ENCODE measurements around the gene SMCR8. TPM values are rescaled to one million over a fixed set of nuclear protein-coding genes. Genes with fewer than 3 reads are reported as not detected.
"Not testable (repeated sequence)": the region's sequence is repeated elsewhere in the genome, so short reads cannot be mapped to it uniquely, and the experiment has no call there.

The SMCR8 gene
- total RNA-seq, 1 donor from 2014 or later, result 17.7 TPM

DNA sequence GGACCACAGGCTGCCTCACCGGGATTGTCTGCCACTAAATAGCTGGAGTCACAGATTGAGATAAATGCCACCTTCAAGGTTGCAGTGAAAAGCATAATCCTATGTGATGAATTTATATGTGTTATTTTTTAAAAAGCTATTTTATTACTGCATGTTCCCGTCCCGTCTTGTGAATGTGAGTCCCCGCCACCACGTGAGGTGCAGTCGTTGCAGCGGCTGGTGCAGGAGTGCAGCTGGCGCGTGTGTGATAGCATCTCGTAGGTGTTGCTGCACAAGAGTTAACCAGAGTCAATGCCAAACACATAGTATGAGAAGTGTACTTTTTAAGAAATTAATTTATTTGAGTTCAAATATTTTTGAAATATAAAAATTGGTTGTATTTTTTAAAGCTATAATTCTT is 12.5 kb downstream of the SMCR8 start:
- Mint-ChIP-seq H3K9me3 (ENCODE audit: low read depth) (no peaks in the 10 kb centered on the region), H3K27me3 (no peaks in the 10 kb centered on the region), H3K27ac (peak overlapping the region; percentile 80), H3K4me3 (ENCODE audit: low read depth) (no peak overlapping the region), H3K36me3 (ENCODE audit: insufficient read depth) (peaks cover 14% of the 10 kb centered on the region), H3K4me1 (ENCODE audit: low read depth) (no peaks in the 10 kb centered on the region)
- TF ChIP-seq, protein P1, sequence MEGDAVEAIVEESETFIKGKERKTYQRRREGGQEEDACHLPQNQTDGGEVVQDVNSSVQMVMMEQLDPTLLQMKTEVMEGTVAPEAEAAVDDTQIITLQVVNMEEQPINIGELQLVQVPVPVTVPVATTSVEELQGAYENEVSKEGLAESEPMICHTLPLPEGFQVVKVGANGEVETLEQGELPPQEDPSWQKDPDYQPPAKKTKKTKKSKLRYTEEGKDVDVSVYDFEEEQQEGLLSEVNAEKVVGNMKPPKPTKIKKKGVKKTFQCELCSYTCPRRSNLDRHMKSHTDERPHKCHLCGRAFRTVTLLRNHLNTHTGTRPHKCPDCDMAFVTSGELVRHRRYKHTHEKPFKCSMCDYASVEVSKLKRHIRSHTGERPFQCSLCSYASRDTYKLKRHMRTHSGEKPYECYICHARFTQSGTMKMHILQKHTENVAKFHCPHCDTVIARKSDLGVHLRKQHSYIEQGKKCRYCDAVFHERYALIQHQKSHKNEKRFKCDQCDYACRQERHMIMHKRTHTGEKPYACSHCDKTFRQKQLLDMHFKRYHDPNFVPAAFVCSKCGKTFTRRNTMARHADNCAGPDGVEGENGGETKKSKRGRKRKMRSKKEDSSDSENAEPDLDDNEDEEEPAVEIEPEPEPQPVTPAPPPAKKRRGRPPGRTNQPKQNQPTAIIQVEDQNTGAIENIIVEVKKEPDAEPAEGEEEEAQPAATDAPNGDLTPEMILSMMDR (IDR thresholded peaks at IDR 0.05; ENCODE audit: unreplicated experiment), result no peak
- DNase-seq (ENCODE audit: low spot score, unreplicated experiment), result no peak

DNA sequence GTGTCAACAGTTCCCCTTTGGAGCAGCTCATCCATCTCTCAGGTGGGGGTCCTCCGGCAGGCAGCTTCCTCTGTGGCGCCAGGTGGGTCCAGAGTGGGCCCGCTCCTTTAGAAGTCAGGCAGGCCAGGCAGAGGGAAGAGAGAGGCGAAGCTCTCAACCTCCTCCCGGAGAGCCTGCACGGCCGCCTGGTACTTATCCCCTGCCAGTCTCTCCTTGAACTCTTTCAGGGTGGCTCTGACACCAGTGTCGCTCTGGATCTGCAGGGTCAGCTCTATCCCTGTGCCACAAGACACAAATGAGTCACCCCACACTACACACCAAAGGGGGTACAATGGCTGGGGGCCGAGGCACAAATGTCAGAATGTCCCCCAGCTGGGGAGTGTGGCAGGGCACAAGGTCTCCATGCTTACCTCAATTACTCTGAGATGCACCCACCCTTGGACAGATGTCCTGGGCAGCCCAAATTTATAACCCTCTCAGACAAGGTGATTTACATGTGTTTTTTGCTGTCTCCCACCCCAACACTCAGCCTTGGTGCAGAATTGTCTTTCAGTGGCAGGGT is 13.6 kb downstream of the SMCR8 start:
- no peaks in the 10 kb centered on the region for H3K4me1 Mint-ChIP-seq (ENCODE audit: low read depth)
- H3K27ac Mint-ChIP-seq, result no peak overlapping the region
- peaks cover 14% of the 10 kb centered on the region for H3K36me3 Mint-ChIP-seq (ENCODE audit: insufficient read depth)
- DNase-seq (ENCODE audit: low spot score, unreplicated experiment), result no peak
- TF ChIP-seq, protein P1 (IDR thresholded peaks at IDR 0.05; ENCODE audit: unreplicated experiment), result no peak
- no peaks in the 10 kb centered on the region for H3K9me3 Mint-ChIP-seq (ENCODE audit: low read depth)
- H3K27me3 Mint-ChIP-seq, result no peaks in the 10 kb centered on the region
- H3K4me3 Mint-ChIP-seq (ENCODE audit: low read depth), result no peak overlapping the region

DNA sequence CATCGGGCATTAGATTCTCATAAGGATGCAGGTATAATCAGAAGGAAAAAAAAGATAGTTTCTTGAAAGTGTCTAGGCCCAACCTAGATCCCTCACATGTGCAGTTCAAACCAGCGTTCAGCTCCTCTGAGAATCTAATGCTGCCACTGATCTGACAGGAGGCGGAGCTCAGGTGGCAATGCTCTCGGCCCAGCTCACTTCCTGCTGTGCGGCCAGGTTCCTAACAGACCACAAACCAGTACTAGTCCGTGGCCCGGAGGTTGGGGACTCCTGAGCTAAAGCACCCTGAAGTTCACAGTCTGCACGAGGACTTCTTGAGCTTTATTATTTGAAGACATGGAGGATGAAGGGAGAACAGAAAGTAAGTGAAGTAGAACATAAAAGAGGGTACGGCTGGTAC is 16.8 kb downstream of the SMCR8 start:
- DNase-seq (ENCODE audit: low spot score, unreplicated experiment), result no peak
- Mint-ChIP-seq H3K27ac (no peak overlapping the region), H3K36me3 (ENCODE audit: insufficient read depth) (peaks cover 10% of the 10 kb centered on the region), H3K9me3 (ENCODE audit: low read depth) (no peaks in the 10 kb centered on the region), H3K4me1 (ENCODE audit: low read depth) (no peaks in the 10 kb centered on the region), H3K27me3 (no peaks in the 10 kb centered on the region), H3K4me3 (ENCODE audit: low read depth) (no peak overlapping the region)
- TF ChIP-seq, protein P1 (IDR thresholded peaks at IDR 0.05; ENCODE audit: unreplicated experiment), result no peak

DNA sequence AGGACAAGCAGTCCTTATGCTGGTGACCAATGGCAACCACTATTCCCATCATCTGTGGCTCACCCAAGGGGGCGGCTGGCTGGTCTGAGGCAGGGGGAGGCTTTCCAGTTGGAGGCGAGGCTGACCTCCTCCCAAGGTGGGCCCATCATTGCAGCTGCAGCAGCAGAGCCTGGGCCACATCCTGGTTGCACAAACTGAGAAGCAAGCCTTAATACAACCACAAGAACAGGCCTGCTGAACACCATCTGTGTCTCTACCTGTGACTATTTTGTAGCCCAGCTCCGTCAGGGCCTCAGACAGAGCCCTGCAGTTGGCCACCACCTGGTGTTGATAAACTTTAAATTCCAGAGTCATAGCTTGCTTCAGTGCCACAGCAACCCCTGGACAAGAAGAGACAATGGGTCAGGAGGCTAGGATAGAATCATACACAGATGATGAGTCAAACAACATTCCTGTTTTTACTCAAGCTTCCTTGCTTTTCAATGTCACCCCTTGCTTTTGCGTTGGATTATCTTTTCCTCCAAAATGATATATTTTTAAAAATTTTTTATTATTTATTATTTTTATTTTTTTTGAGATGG is 17.9 kb downstream of the SMCR8 start:
- no peak for DNase-seq (ENCODE audit: low spot score, unreplicated experiment)
- TF ChIP-seq, protein P1 (IDR thresholded peaks at IDR 0.05; ENCODE audit: unreplicated experiment), result no peak
- H3K27me3 Mint-ChIP-seq, result no peaks in the 10 kb centered on the region
- no peak overlapping the region for H3K4me3 Mint-ChIP-seq (ENCODE audit: low read depth)
- H3K27ac Mint-ChIP-seq, result no peak overlapping the region
- no peaks in the 10 kb centered on the region for H3K4me1 Mint-ChIP-seq (ENCODE audit: low read depth)
- no peaks in the 10 kb centered on the region for H3K9me3 Mint-ChIP-seq (ENCODE audit: low read depth)
- H3K36me3 Mint-ChIP-seq (ENCODE audit: insufficient read depth), result peaks cover 14% of the 10 kb centered on the region

DNA sequence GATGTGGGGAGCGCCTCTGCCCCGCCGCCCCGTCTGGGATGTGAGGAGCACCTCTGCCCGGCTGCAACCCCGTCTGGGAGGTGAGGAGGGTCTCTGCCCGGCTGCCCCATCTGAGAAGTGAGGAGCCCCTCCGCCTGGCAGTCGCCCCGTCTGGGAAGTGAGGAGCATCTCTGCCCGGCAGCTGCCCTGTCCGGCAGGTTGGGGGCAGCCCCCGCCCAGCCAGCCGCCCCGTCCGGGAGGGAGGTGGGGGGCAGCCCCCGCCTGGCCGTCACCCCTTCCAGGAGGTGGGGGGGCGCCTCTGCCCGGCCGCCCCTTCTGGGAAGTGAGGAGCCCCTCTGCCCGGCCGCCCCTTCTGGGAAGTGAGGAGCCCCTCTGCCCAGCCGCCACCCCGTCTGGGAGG is 23.1 kb downstream of the SMCR8 start:
- not testable (repeated sequence) for H3K27me3 Mint-ChIP-seq; H3K9me3 Mint-ChIP-seq (ENCODE audit: low read depth); H3K4me1 Mint-ChIP-seq (ENCODE audit: low read depth); DNase-seq (ENCODE audit: low spot score, unreplicated experiment); H3K27ac Mint-ChIP-seq; H3K4me3 Mint-ChIP-seq (ENCODE audit: low read depth)
- peaks cover 42% of the 10 kb centered on the region for H3K36me3 Mint-ChIP-seq (ENCODE audit: insufficient read depth)

DNA sequence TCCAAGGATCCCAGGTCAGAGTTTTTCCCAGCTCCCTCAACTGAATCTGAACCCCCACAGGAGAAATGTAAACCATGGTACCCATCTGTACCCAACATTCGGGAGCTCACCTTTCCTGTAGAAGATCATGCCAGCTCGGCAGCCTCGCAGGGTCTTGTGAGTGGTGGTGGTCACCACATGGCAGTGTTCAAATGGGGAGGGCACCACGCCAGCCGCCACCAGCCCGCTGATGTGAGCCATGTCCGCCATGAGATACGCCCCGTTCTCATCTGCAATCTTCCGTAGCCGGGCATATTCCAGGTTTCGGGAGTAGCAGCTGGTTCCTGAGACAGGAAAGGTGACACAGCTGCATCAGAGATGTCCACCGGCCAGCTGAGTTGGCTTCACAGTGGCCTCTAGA is 24.8 kb downstream of the SMCR8 start:
- no peak for DNase-seq (ENCODE audit: low spot score, unreplicated experiment)
- no peaks in the 10 kb centered on the region for H3K4me1 Mint-ChIP-seq (ENCODE audit: low read depth)
- TF ChIP-seq, protein P1 (IDR thresholded peaks at IDR 0.05; ENCODE audit: unreplicated experiment), result no peak
- H3K27ac Mint-ChIP-seq, result no peak overlapping the region
- no peak overlapping the region for H3K4me3 Mint-ChIP-seq (ENCODE audit: low read depth)
- H3K27me3 Mint-ChIP-seq, result no peaks in the 10 kb centered on the region
- H3K36me3 Mint-ChIP-seq (ENCODE audit: insufficient read depth), result peaks cover 40% of the 10 kb centered on the region
- peaks cover 8% of the 10 kb centered on the region for H3K9me3 Mint-ChIP-seq (ENCODE audit: low read depth)
